GM18909 (cell line): ENCODE measurements around the gene COX6A2.
"Not testable (repeated sequence)": the region's sequence is repeated elsewhere in the genome, so short reads cannot be mapped to it uniquely, and the experiment has no call there.

ENCODE experiments used
- ATAC-seq: cut with Tn5 transposase; IDR thresholded peaks from one replicate; pipeline ENCODE4 v1.9.1; 2021; ENCODE audit warnings: mild to moderate bottlenecking; ENCODE audit not compliant: unreplicated experiment, poor library complexity

COX6A2 gene

DNA sequence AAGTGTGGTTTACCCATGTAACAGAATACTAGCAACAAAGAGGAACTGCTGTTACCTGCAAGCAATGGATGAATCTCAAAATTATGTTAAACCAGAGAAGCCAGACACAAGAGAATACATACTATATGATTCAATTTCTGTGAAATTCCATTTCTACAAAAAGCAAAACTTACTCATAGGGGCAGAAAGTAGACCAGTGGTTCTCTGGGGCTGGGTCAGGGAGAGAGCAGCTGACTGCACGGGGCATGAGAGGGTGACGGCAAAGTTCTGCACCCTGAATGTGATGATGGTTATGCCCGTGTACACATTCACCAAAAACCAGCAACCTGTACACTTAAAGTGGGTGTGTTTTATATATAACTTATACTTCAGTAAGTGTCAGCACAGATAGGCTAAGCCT is 11.4 kb upstream of the COX6A2 start:
- no peak for ATAC-seq

DNA sequence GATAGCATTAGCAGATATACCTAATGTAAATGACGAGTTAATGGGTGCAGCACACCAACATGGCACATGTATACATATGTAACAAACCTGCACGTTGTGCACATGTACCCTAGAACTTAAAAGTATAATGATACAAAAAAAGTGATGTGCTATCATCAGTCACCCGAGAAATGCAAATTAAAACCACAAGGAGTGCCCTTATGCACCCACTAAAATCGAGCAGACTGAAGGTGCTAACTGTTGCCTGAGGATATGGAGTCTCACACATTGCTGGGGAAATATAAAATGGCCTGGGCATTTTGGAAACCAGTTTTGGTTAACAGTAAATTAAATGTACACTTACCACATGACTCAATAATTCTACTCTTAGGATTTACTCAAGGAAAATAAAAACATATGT is 10.9 kb upstream of the COX6A2 start:
- not testable (repeated sequence) for ATAC-seq

GRCh38 chr16:31438414-31438813 is 10.3 kb upstream of the COX6A2 start:
- ATAC-seq, result no peak

DNA sequence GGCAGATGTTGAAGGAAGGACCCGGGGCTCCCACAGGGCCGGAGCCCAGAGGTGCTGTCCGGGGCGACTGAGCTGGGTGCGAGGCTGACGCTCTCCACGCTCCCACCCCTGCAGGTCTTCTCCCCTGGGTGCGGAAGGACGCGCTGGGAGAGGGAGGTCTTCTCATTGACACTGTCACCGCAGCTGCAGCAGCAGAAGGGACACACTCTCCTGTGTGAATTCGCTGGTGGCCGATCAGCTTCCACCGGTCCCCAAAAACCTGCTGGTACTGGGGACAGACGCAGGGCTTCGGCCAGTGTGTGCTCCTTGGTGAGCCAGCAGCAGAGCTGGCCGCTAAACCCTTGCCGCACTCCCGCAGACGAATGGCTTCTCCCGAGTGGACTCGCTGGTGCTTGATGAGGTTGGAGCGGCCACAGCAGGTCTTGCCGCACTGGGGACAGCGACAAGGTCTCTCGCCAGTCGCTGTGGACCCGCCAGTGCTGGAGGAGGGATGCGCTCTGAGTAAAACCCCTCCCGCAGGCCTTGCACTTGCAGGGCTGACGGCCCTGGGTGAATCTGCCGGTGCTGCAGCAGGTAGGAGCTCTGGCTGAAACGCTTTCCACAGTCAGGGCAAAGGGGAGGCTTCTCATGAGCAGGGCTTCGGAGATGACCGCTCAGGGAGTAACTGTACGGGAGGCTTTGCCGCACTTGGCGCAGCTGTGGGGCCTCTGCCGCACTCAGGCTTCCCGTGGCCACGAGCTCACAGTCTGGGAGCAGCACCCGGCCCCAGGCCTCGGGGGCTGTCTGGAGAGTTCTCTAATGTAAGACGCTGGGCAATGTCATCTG is 8.3 kb upstream of the COX6A2 start:
- ATAC-seq, result no peak

DNA sequence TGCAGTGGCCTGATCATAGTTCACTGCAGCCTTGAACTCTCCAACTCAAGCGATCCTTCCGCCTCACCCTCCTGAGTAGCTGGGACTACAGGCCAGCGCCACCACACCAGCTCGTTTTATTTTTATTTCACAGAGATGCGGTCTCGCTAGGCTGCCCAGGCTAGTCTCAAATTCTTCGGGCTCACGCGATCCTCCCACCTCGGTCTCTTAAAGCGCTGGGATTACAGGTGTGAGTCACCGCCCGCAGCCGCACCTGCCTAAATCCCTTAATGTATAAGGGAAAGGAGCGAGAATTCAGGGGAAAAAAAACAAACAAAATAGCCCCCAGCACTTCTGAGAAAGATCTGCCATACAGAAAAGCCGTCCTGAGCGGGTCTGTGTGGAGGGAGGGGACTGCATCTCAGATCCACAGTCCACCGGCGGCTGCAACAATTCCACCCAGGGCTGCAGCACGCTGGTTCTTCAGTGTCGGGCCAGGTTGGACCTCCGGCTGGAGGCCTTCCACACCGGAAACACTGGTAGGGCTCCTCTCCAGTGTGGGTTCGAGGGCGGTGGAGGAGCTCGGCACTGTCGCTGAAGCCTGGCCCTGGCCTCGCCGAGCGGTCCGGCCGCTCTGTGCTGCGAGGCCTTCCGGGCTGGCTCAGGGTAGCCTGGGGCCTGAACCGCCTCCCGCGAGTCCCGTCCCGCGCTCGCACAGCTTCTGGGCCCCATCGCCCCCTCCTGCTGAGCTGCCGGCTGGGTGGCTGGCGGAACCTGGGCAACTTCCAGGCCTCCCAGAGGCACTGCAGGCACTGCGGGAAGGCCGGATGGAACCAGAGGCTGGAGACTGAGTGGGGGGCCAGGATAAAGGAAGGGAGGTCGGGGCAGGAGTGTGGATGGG is 7.4 kb upstream of the COX6A2 start:
- ATAC-seq, result no peak

- no peak for ATAC-seq
These were observed 2.4 kb upstream of the COX6A2 start for GRCh38 chr16:31430380-31431052.

DNA sequence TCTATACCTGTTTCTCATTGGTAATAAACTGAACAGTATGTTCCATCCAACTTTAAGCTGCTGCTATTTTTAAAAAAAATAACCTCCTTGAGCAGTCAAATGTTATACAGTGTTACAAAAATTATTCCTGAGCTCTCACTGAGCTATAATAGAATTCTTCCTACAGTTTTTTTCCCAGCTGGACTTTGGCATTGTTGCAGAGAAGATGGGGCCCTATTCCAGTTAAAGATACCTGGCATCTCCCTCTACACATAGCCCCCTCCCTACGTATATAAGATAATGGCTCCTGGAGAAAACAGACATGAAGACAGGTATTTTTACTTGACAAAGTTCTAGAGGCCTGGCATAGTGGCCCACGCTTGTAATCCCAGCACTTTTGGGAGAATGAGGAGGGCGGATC is 1.6 kb upstream of the COX6A2 start:
- no peak for ATAC-seq

GRCh38 chr16:31429314-31429713 is 1.2 kb upstream of the COX6A2 start:
- ATAC-seq, result no peak

DNA sequence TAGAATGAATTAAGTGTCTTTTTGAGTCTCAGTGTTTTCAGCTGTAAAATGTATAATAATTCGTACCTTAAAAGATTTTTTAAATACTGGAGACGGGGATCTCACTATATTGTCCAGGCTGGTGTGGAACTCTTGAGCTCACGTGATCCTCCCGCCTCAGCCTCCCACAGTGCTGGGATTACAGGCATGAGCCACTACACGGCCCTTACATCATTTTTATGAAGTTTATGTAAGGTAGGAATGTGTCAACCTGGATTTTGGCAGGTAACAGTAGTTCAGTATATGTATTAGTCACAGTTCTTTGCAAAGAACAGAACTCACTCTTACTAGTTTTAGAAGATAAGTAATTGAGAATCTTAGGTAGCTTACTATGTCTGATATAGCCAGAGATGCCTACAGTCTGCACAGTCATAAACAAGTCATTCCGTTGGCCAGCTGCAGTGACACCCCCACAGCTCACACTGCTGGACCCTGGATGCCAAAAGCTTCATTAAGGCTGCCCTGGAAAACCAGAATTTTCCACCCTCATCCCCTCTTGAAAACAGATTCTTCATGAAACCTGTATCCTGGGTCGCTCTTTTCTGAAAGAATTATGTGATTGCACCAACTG is 583 bp upstream of the COX6A2 start:
- ATAC-seq, result no peak

GRCh38 chr16:31427441-31428278 is 500 bp downstream of the COX6A2 start:
- no peak for ATAC-seq

DNA sequence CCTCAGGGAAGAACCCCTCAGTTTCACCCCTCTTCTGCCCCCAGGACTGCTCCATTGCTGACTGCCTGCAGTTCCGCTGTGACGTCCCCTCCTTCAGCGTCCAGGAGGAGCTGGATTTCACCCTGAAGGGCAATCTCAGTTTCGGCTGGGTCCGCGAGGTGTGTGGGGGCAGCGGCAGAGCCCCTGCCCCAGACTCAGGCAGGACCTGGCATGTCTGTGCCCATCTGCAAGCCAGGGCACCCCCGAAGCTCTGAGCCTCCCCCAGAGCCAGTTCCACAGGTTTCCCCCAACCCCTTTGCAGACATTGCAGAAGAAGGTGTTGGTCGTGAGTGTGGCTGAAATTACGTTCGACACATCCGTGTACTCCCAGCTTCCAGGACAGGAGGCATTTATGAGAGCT is 4.4 kb downstream of the COX6A2 start:
- ATAC-seq, result no peak

GRCh38 chr16:31423241-31423640 is 4.9 kb downstream of the COX6A2 start:
- no peak for ATAC-seq

DNA sequence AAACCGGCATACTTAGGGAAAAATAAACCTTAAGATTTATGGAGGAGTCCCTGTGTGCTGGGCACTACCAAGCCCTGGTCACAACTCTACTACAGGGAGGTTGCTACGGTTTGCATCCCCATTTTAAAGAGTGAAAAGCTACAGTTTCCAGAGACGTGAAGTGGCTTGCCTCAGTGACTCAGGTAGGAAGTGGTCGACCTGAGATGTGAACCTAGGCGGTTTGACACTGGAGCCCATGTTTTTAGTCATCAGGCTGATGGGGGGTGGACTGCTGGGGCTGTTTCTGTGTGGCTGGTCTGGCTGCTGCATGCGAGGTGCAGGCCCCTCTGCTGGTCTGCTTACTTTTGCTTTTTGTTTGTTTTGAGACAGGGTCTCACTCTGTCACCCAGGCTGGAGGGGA is 6.6 kb downstream of the COX6A2 start:
- no peak for ATAC-seq

DNA sequence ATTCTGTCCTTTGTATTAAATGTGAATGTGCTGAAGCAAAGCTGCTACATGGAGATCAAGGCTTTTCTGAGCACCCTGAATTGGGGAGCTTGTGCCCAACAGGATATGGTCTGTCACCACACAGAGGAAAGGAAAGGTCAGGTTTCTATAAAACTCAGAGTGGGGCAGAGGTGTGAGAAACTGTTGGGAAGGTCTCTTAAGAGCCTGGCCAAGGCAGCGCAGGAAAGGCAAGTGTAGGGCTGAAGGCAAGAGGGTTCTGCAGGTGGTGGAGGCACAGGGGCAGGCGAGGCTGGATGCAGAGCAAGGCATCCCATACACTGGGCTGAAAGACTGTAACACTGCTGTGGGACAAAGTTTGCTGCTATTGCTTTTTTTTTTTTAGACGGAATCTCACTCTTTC is 8.1 kb downstream of the COX6A2 start:
- ATAC-seq, result no peak

DNA sequence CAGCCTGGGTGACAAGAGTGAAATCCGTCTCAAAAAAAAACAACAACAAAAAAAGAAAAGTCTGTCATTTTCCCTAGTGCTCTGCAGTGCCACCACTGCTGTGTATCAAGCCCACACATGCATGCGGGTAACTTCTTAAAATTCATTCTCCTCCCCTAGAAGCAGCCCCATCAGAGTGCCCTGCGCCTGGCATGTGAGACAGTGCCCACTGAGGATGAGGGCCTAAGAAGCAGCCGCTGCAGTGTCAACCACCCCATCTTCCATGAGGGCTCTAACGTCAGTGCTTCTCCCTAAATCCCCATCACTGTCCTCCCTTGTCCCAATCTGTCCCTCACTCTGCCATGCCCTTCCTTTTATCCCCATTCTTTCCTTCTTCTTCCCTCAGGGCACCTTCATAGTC is 10.2 kb downstream of the COX6A2 start:
- ATAC-seq, result no peak

GRCh38 chr16:31417036-31417435 is 11.1 kb downstream of the COX6A2 start:
- ATAC-seq, result not testable (repeated sequence)

- no peak for ATAC-seq
These were observed 11.8 kb downstream of the COX6A2 start for GRCh38 chr16:31416371-31416770.

DNA sequence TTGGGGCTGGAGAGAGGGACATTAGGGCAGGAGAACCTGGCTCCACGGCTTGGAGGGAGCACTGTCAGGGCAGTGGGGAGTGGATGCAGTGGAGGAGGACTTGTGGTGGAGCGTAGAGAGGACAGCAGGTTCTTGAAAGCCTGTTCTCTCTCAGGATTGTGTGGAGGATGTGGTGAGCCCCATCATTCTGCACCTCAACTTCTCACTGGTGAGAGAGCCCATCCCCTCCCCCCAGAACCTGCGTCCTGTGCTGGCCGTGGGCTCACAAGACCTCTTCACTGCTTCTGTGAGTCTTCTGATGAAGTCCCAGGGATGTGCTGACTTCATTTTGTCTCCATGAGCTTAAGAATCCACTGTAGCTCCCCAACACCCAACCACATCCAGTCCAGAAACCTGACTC is 13.5 kb downstream of the COX6A2 start:
- ATAC-seq, result no peak

DNA sequence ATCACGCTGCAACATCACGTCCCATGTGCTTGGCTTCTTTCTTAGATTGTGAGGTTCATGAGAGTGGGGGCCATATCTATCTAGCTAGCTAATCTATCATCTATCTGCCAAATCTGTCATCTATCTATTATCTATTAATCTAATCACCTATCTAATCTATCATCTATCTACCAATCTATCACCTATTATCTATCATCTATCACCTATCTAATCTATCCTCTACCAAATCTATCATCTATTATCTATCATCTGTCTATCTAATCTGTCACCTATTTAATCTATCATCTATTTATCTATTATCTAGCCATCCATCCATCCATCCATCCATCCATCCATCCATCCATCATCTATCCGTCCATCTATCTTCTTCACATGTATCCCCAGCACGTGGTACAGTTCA is 14.2 kb downstream of the COX6A2 start:
- ATAC-seq, result no peak

- ATAC-seq, result no peak
These were observed 14.8 kb downstream of the COX6A2 start for GRCh38 chr16:31413381-31413780.
